ENCODE results near the gene KLF17. TPM values are rescaled to one million over a fixed set of nuclear protein-coding genes. Genes with fewer than 3 reads are reported as not detected.

Gene KLF17
- total RNA-seq, 4 donors from 2014 or later, result not detected

GRCh38 chr1:44158871-44159270 is 40.2 kb downstream of the KLF17 start:
- H3K27ac ChIP-seq, result no peak overlapping the region
- no peaks in the 10 kb centered on the region for H3K36me3 ChIP-seq
- H3K27me3 ChIP-seq, result no peaks in the 10 kb centered on the region
- no peak for DNase-seq
- no peaks in the 10 kb centered on the region for H3K4me1 ChIP-seq
- no peak overlapping the region for H3K4me3 ChIP-seq
- no peaks in the 10 kb centered on the region for H3K9me3 ChIP-seq
- TF ChIP-seq POLR2A (IDR thresholded peaks at IDR 0.05), result no peak
- TF ChIP-seq, protein P1, sequence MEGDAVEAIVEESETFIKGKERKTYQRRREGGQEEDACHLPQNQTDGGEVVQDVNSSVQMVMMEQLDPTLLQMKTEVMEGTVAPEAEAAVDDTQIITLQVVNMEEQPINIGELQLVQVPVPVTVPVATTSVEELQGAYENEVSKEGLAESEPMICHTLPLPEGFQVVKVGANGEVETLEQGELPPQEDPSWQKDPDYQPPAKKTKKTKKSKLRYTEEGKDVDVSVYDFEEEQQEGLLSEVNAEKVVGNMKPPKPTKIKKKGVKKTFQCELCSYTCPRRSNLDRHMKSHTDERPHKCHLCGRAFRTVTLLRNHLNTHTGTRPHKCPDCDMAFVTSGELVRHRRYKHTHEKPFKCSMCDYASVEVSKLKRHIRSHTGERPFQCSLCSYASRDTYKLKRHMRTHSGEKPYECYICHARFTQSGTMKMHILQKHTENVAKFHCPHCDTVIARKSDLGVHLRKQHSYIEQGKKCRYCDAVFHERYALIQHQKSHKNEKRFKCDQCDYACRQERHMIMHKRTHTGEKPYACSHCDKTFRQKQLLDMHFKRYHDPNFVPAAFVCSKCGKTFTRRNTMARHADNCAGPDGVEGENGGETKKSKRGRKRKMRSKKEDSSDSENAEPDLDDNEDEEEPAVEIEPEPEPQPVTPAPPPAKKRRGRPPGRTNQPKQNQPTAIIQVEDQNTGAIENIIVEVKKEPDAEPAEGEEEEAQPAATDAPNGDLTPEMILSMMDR (IDR thresholded peaks at IDR 0.05), result no peak

DNA sequence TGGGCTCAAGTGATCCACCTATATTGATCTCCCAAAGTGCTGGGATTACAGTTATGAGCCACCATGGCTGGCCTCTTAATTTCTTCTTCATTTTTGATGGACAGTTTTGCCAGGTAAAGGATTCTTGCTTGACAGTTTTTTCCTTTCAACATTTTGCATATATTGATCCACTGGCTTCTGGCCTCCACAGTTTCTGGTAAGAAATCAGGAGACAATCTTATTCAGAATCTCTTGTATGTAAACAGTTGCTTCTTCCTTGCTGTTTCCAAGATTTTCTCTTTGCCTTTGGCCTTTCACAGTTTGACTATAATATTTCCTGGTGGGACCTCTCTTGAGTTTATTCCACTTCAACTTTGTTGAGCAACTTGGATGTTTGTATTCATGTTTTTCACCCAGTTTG is 42.9 kb downstream of the KLF17 start:
- TF ChIP-seq POLR2A (IDR thresholded peaks at IDR 0.05), result no peak
- TF ChIP-seq, protein P1 (IDR thresholded peaks at IDR 0.05), result no peak
- no peak for DNase-seq
- Histone ChIP-seq H3K4me3 (no peak overlapping the region), H3K36me3 (no peaks in the 10 kb centered on the region), H3K27ac (no peak overlapping the region), H3K27me3 (no peaks in the 10 kb centered on the region), H3K4me1 (no peaks in the 10 kb centered on the region), H3K9me3 (no peaks in the 10 kb centered on the region)

DNA sequence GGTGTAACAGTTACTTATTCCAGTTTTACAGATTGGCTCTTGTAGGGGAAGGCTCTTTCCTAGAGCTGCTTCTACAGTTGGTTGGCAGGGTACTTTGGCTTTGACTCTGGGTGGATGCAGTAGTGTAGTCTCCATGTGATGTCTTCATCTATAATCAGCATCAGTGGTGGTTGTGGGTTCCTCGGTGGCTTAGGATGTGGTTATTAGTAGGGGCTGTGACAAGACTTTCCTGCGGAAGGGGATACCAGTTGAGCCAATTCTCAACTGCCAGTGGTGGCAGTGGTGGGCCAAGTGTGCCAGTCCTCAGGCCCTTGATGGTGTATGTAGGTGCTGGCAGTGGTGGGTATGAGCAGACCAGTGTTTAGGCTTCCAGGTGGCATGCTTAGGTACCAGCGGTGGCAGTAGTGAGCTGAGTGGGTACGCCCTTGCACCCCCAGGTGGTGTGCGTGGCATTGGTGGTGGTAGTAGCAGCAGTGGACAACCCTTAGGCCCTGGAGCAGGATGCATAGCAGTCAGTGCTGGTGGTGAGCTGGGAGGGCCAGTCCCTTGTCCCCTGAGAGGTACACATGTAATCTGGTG is 50.0 kb downstream of the KLF17 start:
- H3K4me1 ChIP-seq, result no peaks in the 10 kb centered on the region
- H3K4me3 ChIP-seq, result no peak overlapping the region
- no peaks in the 10 kb centered on the region for H3K27me3 ChIP-seq
- TF ChIP-seq POLR2A (IDR thresholded peaks at IDR 0.05), result no peak
- TF ChIP-seq, protein P1 (IDR thresholded peaks at IDR 0.05), result no peak
- no peak overlapping the region for H3K27ac ChIP-seq
- H3K9me3 ChIP-seq, result no peaks in the 10 kb centered on the region
- no peaks in the 10 kb centered on the region for H3K36me3 ChIP-seq
- no peak for DNase-seq

DNA sequence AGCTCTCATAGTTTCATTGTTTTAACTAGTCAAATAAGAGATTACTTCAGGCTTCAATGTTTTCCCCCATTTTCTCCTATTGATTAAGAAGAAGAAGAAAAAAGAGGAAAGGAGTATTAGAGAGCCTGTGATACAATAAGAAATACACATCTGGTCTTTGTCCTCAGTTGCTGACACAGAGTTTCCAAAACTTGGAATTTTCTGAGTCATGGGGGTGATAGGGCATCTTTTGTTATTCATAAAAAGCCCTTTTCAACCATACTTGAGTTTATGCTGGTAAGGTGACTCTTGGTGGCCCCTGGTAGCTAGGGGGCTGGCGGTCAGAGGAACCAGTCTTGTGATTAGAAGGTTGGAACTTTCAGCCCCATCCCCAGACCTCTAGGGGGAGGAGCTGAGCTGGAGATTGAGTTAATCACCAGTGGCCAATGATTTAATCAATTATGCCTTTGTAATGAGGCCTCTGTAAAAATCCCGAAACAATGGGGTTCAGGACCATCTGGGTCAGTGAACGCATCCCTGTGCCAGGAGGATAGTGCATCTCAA is 51.7 kb downstream of the KLF17 start:
- H3K9me3 ChIP-seq, result no peaks in the 10 kb centered on the region
- H3K4me1 ChIP-seq, result no peaks in the 10 kb centered on the region
- H3K4me3 ChIP-seq, result no peak overlapping the region
- no peak for DNase-seq
- H3K36me3 ChIP-seq, result no peaks in the 10 kb centered on the region
- no peak for TF ChIP-seq POLR2A (IDR thresholded peaks at IDR 0.05)
- TF ChIP-seq, protein P1 (IDR thresholded peaks at IDR 0.05), result no peak
- H3K27ac ChIP-seq, result no peak overlapping the region
- no peaks in the 10 kb centered on the region for H3K27me3 ChIP-seq

DNA sequence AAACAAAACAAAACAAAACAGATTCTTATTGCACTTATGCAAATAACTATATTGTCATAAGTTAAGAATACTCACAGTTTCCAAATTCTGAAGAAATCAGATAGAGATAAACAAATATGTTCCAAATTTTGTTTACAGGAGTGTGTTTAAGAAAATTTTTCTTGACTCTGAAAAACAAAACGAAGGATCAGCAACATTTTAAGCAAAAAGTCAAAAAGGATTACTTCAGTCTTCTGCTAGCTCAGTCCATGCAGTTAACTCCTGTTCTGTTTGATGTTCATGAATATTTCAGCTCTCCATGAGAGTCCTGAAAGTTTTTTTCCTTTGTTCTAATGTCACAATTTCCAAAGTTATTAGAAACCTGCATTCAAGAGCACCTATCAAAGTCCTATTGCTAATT is 56.0 kb downstream of the KLF17 start:
- no peaks in the 10 kb centered on the region for H3K27me3 ChIP-seq
- H3K4me3 ChIP-seq, result no peak overlapping the region
- H3K9me3 ChIP-seq, result no peaks in the 10 kb centered on the region
- no peaks in the 10 kb centered on the region for H3K4me1 ChIP-seq
- H3K27ac ChIP-seq, result no peak overlapping the region
- H3K36me3 ChIP-seq, result no peaks in the 10 kb centered on the region
- no peak for DNase-seq
- TF ChIP-seq, protein P1 (IDR thresholded peaks at IDR 0.05), result no peak
- TF ChIP-seq POLR2A (IDR thresholded peaks at IDR 0.05), result no peak

Small RNA genes within 50 kb of the gene (small RNA-seq; reads per million reads assigned to genes)
- 0 reads per million in 2 donors for gene AL035417.1
- 0 reads per million in 2 donors for gene OOSP1P1
- 0 reads per million in 2 donors for gene RF00019
- 0 reads per million in 2 donors for gene RN7SL479P

Other genes with a start within 250 kb of the KLF17 start
- gene ARTN, start 185.0 kb upstream of the KLF17 start, total RNA-seq, result under 1 TPM in 1 of 4 donors, not detected in 3; 0.94 TPM
- 10 to 100 TPM in 3 of 4 donors, 1 to 10 TPM in 1; 9.1 to 36.5 (median 32.0) TPM for gene IPO13, start 171.9 kb upstream of the KLF17 start, total RNA-seq
- 100 to 1,000 TPM in 1 of 4 donors, 10 to 100 TPM in 3; 16.6 to 106 (median 38.6) TPM for gene DPH2, start 148.8 kb upstream of the KLF17 start, total RNA-seq
- gene ATP6V0B, start 143.9 kb upstream of the KLF17 start, total RNA-seq, result 100 to 1,000 TPM in 2 of 4 donors, 10 to 100 TPM in 2; 87.5 to 218 (median 122) TPM
- 10 to 100 TPM in 3 of 4 donors, 1 to 10 TPM in 1; 8.2 to 28.9 (median 22.2) TPM for gene B4GALT2, start 139.6 kb upstream of the KLF17 start, total RNA-seq
- 10 to 100 TPM; 12.4 to 18.2 (median 15.7) TPM for gene CCDC24, start 127.2 kb upstream of the KLF17 start, total RNA-seq
- gene SLC6A9, start 87.4 kb upstream of the KLF17 start, total RNA-seq, result 10 to 100 TPM in 2 of 4 donors, 1 to 10 TPM in 2; 8.8 to 19.0 (median 11.5) TPM
- gene KLF18, start 22.8 kb downstream of the KLF17 start, total RNA-seq, result not detected
- 100 to 1,000 TPM in 3 of 4 donors, 10 to 100 TPM in 1; 79.2 to 149 (median 113) TPM for gene DMAP1, start 94.7 kb downstream of the KLF17 start, total RNA-seq
- 10 to 100 TPM; 14.0 to 29.2 (median 22.8) TPM for gene ERI3, start 236.4 kb downstream of the KLF17 start, total RNA-seq

Data from Peyer's patch (tissue), 4 donors.